T follicular helper cell (primary cell): ENCODE measurements around the gene ZNF337.
A peak's percentile ranks its signal among the peaks of the same experiment; 100 is the strongest.
"Not testable (repeated sequence)": the region's sequence is repeated elsewhere in the genome, so short reads cannot be mapped to it uniquely, and the experiment has no call there.

Experiments used
- DNase-seq: peaks from one replicate; pipeline ENCODE4 v3.0.0-alpha.2; 2020; ENCODE audit warnings: low read depth
- total RNA-seq, 2 experiments: gene quantifications; one replicate each; lab custom pipeline; 2026; lab: John Stamatoyannopoulos, UW

ZNF337 gene
- total RNA-seq, result 27.5 to 66.5 reads per million in 2 experiments

DNA sequence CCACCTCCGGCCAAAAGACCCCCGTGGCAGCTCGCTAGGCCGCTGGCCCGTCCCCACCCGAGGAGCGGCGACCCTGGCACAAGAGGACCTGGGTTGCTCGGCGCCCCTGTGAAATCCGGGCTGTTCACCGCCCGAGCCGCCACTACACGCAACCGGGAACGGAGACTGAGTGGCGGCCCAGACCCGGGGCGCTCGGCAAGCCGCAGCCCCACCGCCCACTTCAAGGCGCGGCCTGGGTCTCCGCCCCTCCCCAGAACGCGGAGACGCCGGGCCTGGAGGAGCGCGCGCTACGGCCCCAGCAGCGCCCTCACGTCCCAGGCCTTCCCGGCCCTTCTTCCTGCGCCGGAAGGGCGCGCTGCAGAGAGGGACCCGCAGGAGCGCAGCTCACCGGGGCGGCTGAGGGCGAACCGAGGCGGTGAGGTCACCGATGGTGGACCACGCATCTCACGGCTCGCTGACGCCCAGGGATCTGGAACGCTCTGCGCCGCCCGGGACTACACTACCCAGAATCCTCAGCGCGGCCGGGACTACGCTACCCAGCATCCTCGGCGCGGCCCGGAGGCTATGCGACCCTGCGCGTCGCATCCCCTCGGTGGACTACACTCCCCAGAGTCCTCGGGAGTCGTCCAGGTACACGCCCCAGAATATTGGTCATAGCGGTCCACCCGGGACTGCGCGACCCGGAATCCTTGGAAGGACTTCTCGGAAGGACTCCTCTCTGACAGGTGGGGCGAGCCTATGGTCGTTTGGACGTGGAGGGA, at the start of gene ZNF337:
Gene ZNF337, minus strand, starts transcription at position 483 of the 761 bp plus-strand sequence. CDS start 10,436 bp downstream, outside the sequence.
- peak; percentile 85 for DNase-seq

DNA sequence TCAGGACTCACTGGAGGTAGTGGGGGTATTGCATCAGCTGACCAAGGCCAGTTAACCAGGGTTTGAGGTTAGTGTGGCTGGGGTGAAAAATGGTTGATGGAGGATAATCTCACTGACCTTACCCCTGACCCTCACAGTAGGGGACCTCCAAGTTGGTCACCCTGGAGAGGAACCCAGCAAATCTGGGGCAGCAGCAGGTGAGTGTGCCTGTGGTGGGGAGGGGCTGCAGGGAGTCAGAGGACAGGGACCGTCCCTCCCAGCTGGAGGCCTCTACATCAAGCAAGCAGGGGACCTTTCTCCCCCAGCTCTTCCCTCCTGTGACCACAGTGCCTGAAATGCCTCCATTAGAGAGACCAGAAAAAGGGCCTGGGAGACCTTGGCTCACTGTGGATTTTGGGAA, 49.1 kb upstream of the ZNF337 start:
- DNase-seq, result no peak

- no peak for DNase-seq
Observed at GRCh38 chr20:25745100-25745499, 48.4 kb upstream of the ZNF337 start.

GRCh38 chr20:25744261-25744660, 47.6 kb upstream of the ZNF337 start:
- DNase-seq, result no peak

GRCh38 chr20:25741088-25741487, 44.4 kb upstream of the ZNF337 start:
- no peak for DNase-seq

GRCh38 chr20:25739615-25740320, 43.1 kb upstream of the ZNF337 start:
- DNase-seq, result no peak

- no peak for DNase-seq
Observed at GRCh38 chr20:25738198-25738597, 41.5 kb upstream of the ZNF337 start.

DNA sequence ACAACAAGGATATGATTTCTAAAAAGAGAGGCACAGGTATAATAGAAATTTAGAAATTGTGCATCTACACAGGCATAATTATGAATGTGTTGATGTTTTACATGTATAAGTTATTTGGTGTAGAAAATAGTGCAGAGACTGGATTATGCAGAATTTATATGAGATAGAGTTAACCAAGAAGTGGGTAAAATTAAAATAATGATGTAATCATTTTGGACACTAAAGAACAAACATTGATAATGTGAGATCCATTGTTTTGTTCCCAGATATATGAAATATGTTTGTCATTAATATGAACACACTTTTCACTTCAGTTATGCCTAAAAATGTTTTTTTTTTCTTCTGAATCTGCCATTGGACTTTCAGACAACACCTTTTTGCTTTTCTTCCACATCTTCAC, 37.2 kb upstream of the ZNF337 start:
- DNase-seq, result no peak

GRCh38 chr20:25730862-25731261, 34.2 kb upstream of the ZNF337 start:
- no peak for DNase-seq

GRCh38 chr20:25726357-25726756, 29.7 kb upstream of the ZNF337 start:
- DNase-seq, result no peak

DNA sequence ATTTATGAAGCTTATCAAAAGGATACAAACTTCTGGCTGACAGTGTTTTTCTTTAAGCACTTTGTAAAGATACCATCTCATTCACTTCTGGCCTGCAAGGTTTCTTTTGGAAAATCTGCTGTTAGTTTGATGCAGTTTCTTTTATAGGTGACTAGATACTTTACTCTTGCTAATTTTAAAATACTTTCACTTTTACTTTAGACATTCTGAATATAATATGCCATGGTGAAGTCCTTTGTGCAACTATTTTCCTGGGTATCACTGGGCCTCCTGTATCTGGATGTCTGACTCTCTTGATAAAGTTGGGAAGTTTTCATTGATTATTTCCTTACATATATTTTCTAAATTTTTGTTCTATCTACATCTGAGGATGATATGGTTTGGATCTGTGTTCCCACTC, 29.0 kb upstream of the ZNF337 start:
- DNase-seq, result no peak

GRCh38 chr20:25723975-25724374, 27.3 kb upstream of the ZNF337 start:
- DNase-seq, result no peak

GRCh38 chr20:25720285-25720684, 23.6 kb upstream of the ZNF337 start:
- no peak for DNase-seq

DNA sequence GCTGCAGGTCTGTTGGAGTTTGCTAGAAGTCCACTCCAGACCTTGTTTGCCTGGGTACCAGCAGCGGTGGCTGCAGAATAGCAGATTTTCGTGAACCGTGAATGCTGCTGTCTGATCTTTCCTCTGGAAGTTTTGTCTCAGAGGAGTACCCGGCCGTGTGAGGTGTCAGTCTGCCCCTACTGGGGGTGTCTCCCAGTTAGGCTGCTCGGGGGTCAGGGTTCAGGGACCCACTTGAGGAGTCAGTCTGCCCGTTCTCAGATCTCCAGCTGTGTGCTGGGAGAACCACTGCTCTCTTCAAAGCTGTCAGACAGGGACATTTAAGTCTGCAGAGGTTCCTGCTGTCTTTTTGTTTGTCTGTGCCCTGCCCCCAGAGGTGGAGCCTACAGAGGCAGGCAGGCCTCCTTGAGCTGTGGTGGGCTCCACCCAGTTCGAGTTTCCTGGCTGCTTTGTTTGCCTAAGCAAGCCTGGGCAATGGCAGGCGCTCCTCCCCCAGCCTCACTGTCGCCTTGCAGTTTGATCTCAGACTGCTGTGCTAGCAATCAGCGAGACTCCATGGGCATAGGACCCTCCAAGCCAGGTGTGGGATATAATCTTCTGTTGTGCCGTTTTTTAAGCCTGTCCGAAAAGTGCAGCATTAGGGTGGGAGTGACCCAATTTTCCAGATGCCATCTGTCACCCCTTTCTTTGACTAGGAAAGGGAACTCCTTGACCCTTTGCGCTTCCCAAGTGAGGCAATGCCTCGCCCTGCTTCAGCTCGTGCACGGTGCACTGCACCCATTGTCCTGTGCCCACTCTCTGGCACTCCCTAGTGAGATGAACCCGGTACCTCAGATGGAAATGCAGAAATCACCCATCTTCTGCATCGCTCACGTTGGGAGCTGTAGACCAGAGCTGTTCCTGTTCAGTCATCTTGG, 22.5 kb upstream of the ZNF337 start:
- DNase-seq, result not testable (repeated sequence)

- no peak for DNase-seq
Observed at GRCh38 chr20:25707695-25708094, 11.0 kb upstream of the ZNF337 start.

DNA sequence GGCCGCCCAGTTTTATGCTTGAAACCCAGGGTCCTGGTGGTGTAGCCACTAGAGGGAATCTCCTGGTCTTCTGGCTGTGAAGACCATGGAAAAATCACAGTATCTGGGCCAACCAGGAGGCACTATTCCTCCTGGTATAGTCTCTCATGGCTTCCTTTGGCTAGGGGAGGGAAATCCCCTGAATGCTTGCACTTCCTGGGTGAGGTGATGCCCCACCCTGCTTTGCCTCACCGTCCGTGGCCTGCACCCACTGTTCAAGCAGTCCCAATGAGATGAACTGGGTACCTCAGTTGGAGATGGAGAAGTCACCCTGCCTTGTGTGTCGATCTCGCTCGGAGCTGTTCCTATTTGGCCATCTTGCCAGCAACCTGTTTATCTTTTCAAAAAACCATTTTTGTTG, 10.1 kb upstream of the ZNF337 start:
- no peak for DNase-seq

- no peak for DNase-seq
Observed at GRCh38 chr20:25705830-25706351, 9.2 kb upstream of the ZNF337 start.

- DNase-seq, result not testable (repeated sequence)
Observed at GRCh38 chr20:25704303-25704702, 7.7 kb upstream of the ZNF337 start.

DNA sequence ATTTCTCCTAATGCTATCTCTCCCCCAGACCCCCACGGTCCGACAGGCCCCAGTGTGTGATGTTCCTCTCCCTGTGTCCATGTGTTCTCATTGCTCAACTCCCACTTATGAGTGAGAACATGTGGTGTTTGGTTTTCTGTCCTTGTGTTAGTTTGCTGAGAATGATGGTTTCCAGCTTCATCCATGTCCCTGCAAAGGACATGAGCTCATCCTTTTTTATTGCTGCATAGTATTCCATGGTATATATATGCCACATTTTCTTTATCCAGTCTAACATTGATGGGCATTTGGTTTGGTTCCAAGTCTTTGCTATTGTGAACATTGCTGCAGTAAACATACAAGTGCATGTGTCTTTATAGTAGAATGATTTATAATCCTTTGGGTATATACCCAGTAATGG, 4.2 kb upstream of the ZNF337 start:
- DNase-seq, result not testable (repeated sequence)

DNA sequence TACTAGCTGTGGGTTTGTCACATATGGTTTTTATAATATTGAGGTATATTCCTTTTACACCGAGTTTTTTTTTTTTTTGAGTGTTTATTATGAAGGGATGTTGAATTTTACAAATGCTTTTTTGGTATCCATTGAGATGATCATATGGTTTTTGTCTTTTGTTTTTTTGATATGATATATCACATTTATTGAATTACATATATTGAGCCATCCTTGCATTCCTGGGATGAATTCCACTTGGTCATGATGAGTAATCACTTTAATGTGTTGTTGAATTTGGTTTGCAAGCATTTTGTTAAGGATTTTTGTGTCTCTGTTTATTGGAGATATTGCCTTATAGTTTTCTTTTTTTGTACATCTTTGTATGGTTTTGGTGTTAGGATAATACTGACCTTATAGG, 3.3 kb upstream of the ZNF337 start:
- no peak for DNase-seq

GRCh38 chr20:25697132-25697446, 436 bp upstream of the ZNF337 start:
- no peak for DNase-seq
